Large intestine (tissue), 12 donors: ENCODE data around the gene TSNAX. TPM values are rescaled to one million over a fixed set of nuclear protein-coding genes. Genes with fewer than 3 reads are reported as not detected.
A peak's percentile ranks its signal among the peaks of the same experiment; 100 is the strongest.

Experiments used
- DNase-seq, 2 donors: peaks; one replicate each; pipeline versions ENCODE4 v3.0.0 to v3.0.0-alpha.2; 2013
- H3K27ac ChIP-seq: one replicate; pipeline ENCODE4 v1.5.1; 2013; ENCODE audit warnings: low read length
- H3K27me3 ChIP-seq: 2 replicates; pipeline ENCODE4 v1.6.1; 2013; ENCODE audit warnings: low read length; ENCODE audit not compliant: control insufficient read depth, insufficient read depth
- H3K36me3 ChIP-seq: 2 replicates; pipeline ENCODE4 v1.6.1; 2013; ENCODE audit warnings: low read length; ENCODE audit not compliant: control insufficient read depth, insufficient read depth
- H3K4me1 ChIP-seq: one replicate; pipeline ENCODE4 v1.6.1; 2013; ENCODE audit warnings: low read length; ENCODE audit not compliant: control insufficient read depth, insufficient read depth
- H3K4me3 ChIP-seq: one replicate; pipeline ENCODE4 v1.5.1; 2013; ENCODE audit warnings: low read length
- H3K9me3 ChIP-seq: one replicate; pipeline ENCODE4 v1.6.1; 2013; ENCODE audit warnings: mild to moderate bottlenecking, low read depth, low read length, moderate library complexity; ENCODE audit not compliant: control insufficient read depth
- WGBS: methylation state at CpG from one replicate; pipeline ENCODE4 v1.1.5; 2013; ENCODE audit warnings: low lambda C conversion rate; ENCODE audit not compliant: insufficient coverage; 5-methylcytosine and 5-hydroxymethylcytosine counted together
- long read RNA-seq, 11 donors: transcript quantifications; one replicate each; lab custom pipeline, GENCODE V29; 2026
- polyA plus RNA-seq: library from polyadenylated mRNA; unstranded; fragments of 120-200 nt; gene quantifications from one replicate; pipeline ENCODE4 v1.2.1, GENCODE V29; 2013

The TSNAX gene
- 38.2 TPM for polyA plus RNA-seq
- long read RNA-seq, donor 1, transcript TSNAX-201 (6 exons, 2,650 nt): major isoform, 6 of 14 reads
- long read RNA-seq, donor 1, partial matches to known transcripts: 8 of 14 reads
- long read RNA-seq, donor 1, other reads (novel, unspliced or antisense): 0 of 14 reads
- long read RNA-seq, donor 2, transcript TSNAX-201 (6 exons, 2,650 nt): major isoform, 12 of 13 reads
- long read RNA-seq, donor 2, partial matches to known transcripts: 0 of 13 reads
- long read RNA-seq, donor 2, other reads (novel, unspliced or antisense): 0 of 13 reads
- long read RNA-seq, donor 3: 0 reads
- long read RNA-seq, donor 4: 0 reads
- long read RNA-seq, donor 5, transcript TSNAX-201 (6 exons, 2,650 nt): major isoform, 7 of 7 reads
- long read RNA-seq, donor 5, partial matches to known transcripts: 0 of 7 reads
- long read RNA-seq, donor 5, other reads (novel, unspliced or antisense): 0 of 7 reads
- long read RNA-seq, donor 6, transcript TSNAX-201 (6 exons, 2,650 nt): major isoform, 12 of 12 reads
- long read RNA-seq, donor 6, partial matches to known transcripts: 0 of 12 reads
- long read RNA-seq, donor 6, other reads (novel, unspliced or antisense): 0 of 12 reads
- long read RNA-seq, donor 7, partial matches to known transcripts: 0 of 4 reads
- long read RNA-seq, donor 7, other reads (novel, unspliced or antisense): 0 of 4 reads
- long read RNA-seq, donor 8, transcript TSNAX-201 (6 exons, 2,650 nt): major isoform, 9 of 25 reads
- long read RNA-seq, donor 8, partial matches to known transcripts: 16 of 25 reads
- long read RNA-seq, donor 8, other reads (novel, unspliced or antisense): 0 of 25 reads
- long read RNA-seq, donor 9, transcript TSNAX-201 (6 exons, 2,650 nt): major isoform, 9 of 9 reads
- long read RNA-seq, donor 9, partial matches to known transcripts: 0 of 9 reads
- long read RNA-seq, donor 9, other reads (novel, unspliced or antisense): 0 of 9 reads
- long read RNA-seq, donor 10, transcript TSNAX-201 (6 exons, 2,650 nt): major isoform, 11 of 11 reads
- long read RNA-seq, donor 10, partial matches to known transcripts: 0 of 11 reads
- long read RNA-seq, donor 10, other reads (novel, unspliced or antisense): 0 of 11 reads
- long read RNA-seq, donor 11, transcript TSNAX-201 (6 exons, 2,650 nt): major isoform, 7 of 7 reads
- long read RNA-seq, donor 11, partial matches to known transcripts: 0 of 7 reads
- long read RNA-seq, donor 11, other reads (novel, unspliced or antisense): 0 of 7 reads

DNA sequence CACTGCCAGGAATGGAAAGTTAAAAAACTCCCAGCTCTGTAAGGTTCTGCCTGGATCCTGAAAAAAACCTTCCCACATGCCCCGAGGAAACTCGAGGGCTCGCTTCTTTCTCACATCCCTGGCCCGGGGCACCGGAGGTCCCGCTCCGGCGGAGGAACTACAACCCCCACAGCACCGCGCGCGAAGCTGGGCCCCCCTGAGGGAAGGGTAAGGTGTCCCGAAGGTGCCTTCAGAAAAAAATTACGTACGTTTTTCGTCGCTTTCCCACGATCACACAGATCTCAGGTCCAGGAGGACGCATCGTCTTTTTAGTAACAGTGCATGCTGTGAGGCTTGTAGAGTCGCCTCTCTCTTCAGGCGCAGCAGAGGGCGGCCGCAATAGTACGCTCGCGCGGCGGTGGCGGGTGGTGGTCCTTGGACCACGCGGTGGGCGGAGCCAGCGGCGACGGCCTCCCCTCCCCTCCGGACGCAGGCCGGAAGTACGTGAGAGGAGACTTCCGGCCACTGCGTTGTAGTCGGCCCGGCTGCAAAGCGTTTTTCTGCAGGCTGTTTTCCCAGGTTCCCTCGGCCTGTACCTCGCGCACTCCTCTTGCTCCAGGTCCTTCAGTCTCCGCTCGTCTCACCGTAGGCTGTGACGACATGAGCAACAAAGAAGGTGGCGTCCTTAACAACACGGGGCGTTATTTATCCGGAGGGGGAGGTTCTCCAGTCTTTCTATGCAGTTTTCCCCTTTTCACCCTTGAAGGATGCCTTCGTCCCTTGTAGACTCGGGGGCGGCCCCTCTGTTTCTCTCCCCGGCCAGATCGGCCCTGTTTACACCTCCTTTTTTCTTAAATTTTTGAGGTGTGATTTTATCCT, at the start of gene TSNAX:
Gene TSNAX (plus strand): TSS at position 498 of the 858 bp plus-strand sequence. CDS start 142 bp downstream, at position 640.
- H3K4me3 ChIP-seq: peak within 1 kb of the TSS; percentile 86
- 4% methylated on average over 4 of the region's 61 CpGs for WGBS
- H3K36me3 ChIP-seq: peaks cover 9% of the 10 kb centered on the region
- H3K4me1 ChIP-seq: peaks cover 4% of the 10 kb centered on the region
- DNase-seq: peak; percentile 96 to 97
- no peaks in the 10 kb centered on the region for H3K9me3 ChIP-seq
- H3K27me3 ChIP-seq: no peaks in the 10 kb centered on the region
- peak within 1 kb of the TSS; percentile 88 for H3K27ac ChIP-seq

- DNase-seq: no peak
- no peaks in the 10 kb centered on the region for H3K27me3 ChIP-seq
- no peaks in the 10 kb centered on the region for H3K36me3 ChIP-seq
- H3K27ac ChIP-seq: no peak overlapping the region
- no peaks in the 10 kb centered on the region for H3K4me1 ChIP-seq
- WGBS: 100% methylated on average over 2 of the region's 9 CpGs
- H3K4me3 ChIP-seq: no peak overlapping the region
- H3K9me3 ChIP-seq: no peaks in the 10 kb centered on the region
Observed at GRCh38 chr1:231478811-231479210, 49.7 kb upstream of the TSNAX start.

GRCh38 chr1:231480008-231480407, 48.5 kb upstream of the TSNAX start:
- no peak overlapping the region for H3K27ac ChIP-seq
- WGBS: no CpG with 5 or more reads among the region's 2 CpGs
- no peaks in the 10 kb centered on the region for H3K9me3 ChIP-seq
- H3K36me3 ChIP-seq: no peaks in the 10 kb centered on the region
- no peaks in the 10 kb centered on the region for H3K4me1 ChIP-seq
- DNase-seq: no peak
- no peaks in the 10 kb centered on the region for H3K27me3 ChIP-seq
- no peak overlapping the region for H3K4me3 ChIP-seq

DNA sequence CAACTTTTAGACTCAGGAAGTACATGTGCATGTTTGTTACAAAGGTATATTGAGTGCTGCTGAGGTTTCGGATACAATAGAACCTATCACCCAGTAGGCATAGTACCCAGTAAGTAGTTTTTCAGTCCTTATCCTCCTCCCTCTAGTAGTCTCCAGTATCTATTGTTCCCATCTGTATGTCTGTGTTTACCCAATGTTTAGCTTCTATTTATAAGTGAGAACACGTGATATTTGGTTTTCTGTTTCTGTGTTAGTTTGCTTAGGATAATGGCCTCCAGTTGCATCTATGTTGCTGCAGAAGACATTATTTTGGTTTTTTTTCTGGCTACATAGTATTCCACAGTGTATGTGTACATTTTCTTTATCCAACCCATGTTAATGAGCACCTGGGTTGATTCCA, 47.2 kb upstream of the TSNAX start:
- H3K27ac ChIP-seq: no peak overlapping the region
- WGBS: 67% methylated on average over 1 of the region's 2 CpGs
- H3K27me3 ChIP-seq: no peaks in the 10 kb centered on the region
- no peaks in the 10 kb centered on the region for H3K36me3 ChIP-seq
- H3K4me1 ChIP-seq: no peaks in the 10 kb centered on the region
- no peak overlapping the region for H3K4me3 ChIP-seq
- H3K9me3 ChIP-seq: no peaks in the 10 kb centered on the region
- DNase-seq: no peak

GRCh38 chr1:231485029-231485784, 43.3 kb upstream of the TSNAX start:
- no peak overlapping the region for H3K27ac ChIP-seq
- H3K36me3 ChIP-seq: no peaks in the 10 kb centered on the region
- H3K4me3 ChIP-seq: no peak overlapping the region
- no peak for DNase-seq
- H3K27me3 ChIP-seq: no peaks in the 10 kb centered on the region
- H3K9me3 ChIP-seq: no peaks in the 10 kb centered on the region
- WGBS: 76% methylated on average over 3 of the region's 6 CpGs
- no peaks in the 10 kb centered on the region for H3K4me1 ChIP-seq

GRCh38 chr1:231487019-231487418, 41.5 kb upstream of the TSNAX start:
- no peaks in the 10 kb centered on the region for H3K36me3 ChIP-seq
- H3K27me3 ChIP-seq: no peaks in the 10 kb centered on the region
- H3K9me3 ChIP-seq: no peaks in the 10 kb centered on the region
- peak; percentile 64 to 83 for DNase-seq
- peak overlapping the region; percentile 36 for H3K27ac ChIP-seq
- 17% methylated on average over 1 of the region's 1 CpG for WGBS
- H3K4me3 ChIP-seq: no peak overlapping the region
- no peaks in the 10 kb centered on the region for H3K4me1 ChIP-seq

GRCh38 chr1:231487910-231488309, 40.6 kb upstream of the TSNAX start:
- no peak for DNase-seq
- Histone ChIP-seq H3K4me1 (no peaks in the 10 kb centered on the region), H3K4me3 (no peak overlapping the region), H3K9me3 (no peaks in the 10 kb centered on the region), H3K27ac (no peak overlapping the region), H3K36me3 (no peaks in the 10 kb centered on the region), H3K27me3 (no peaks in the 10 kb centered on the region)
- 100% methylated on average over 1 of the region's 3 CpGs for WGBS

DNA sequence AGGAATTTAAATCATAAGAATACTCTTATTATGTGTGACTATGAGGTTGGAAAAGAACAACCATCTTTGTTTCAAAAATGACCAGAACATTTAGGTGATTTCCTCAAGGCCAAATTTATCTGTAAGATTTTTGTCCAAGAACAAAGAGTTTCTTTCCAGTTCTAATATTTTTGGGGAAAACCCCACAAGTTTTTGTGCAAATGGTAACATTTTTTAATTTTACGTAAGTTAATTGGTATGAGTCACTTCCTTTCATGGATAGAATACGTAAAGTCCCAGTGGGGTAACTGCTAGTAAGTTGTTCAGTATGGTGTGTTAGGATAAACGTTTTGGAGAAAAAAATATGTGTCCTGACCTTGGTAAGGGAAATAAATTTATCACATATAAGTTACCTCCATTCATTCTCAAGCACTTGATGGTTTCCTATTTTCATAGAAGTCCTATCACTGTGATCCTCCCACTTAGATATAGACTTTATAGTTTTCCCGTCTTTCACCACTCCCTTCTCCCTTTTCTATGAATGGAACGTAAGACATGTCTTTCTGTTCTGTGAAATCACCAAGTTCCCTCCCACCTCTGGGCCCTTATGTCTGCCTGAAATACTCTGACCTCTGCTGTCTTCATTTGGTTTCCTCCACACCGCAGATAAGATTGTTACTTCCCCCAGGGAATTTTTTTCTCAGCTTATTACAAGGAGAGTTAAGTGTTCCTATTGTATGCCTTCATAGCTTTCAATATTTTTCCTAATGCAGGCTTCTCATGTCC, 34.9 kb upstream of the TSNAX start:
- 61% methylated on average over 3 of the region's 6 CpGs for WGBS

More for the DNA sequence above, 34.9 kb upstream of the TSNAX start:
- Histone ChIP-seq H3K36me3 (no peaks in the 10 kb centered on the region), H3K4me3 (no peak overlapping the region), H3K4me1 (no peaks in the 10 kb centered on the region), H3K9me3 (no peaks in the 10 kb centered on the region), H3K27me3 (no peaks in the 10 kb centered on the region), H3K27ac (no peak overlapping the region)
- DNase-seq: peak in 1 of 2 donors; percentile 11
